Measurements from ENCODE around the gene THBS3.

DNA sequence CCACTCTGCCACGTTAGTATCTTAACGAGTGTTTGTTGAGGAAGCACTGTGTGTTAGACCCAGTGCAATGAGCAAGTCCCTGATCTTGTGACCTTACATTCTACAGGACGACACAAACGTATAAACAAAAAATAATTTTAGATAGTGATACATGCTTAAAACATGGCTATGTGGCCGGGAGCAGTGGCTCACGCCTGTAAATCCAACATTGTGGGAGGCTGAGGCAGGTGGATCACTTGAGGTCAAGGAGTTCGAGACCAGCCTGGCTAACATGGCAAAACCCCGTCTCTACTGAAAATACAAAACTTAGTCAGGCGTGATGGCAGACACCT, 20.4 kb upstream of the THBS3 start:
- TF ChIP-seq, protein P1, sequence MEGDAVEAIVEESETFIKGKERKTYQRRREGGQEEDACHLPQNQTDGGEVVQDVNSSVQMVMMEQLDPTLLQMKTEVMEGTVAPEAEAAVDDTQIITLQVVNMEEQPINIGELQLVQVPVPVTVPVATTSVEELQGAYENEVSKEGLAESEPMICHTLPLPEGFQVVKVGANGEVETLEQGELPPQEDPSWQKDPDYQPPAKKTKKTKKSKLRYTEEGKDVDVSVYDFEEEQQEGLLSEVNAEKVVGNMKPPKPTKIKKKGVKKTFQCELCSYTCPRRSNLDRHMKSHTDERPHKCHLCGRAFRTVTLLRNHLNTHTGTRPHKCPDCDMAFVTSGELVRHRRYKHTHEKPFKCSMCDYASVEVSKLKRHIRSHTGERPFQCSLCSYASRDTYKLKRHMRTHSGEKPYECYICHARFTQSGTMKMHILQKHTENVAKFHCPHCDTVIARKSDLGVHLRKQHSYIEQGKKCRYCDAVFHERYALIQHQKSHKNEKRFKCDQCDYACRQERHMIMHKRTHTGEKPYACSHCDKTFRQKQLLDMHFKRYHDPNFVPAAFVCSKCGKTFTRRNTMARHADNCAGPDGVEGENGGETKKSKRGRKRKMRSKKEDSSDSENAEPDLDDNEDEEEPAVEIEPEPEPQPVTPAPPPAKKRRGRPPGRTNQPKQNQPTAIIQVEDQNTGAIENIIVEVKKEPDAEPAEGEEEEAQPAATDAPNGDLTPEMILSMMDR (IDR thresholded peaks at IDR 0.05; ENCODE audit: low read depth, low read length), result no peak
- TF ChIP-seq EZH2phosphoT487 (IDR thresholded peaks at IDR 0.05; ENCODE audit: low read depth), result no peak

Data from OCI-LY3 (cell line).